Spleen (tissue), 11 donors: Measurements from ENCODE around the gene WDR18. TPM values are rescaled to one million over a fixed set of nuclear protein-coding genes. Genes with fewer than 3 reads are reported as not detected.
A peak's percentile ranks its signal among the peaks of the same experiment; 100 is the strongest.

ENCODE experiments used
- DNase-seq: peaks from one replicate; pipeline ENCODE4 v3.0.0-alpha.2; 2020
- H3K27ac ChIP-seq, 8 donors: fragments of 200-600 bp; sonication (generic) in 7 of 8; 1 replicate in 4 of 8; 2 replicates in 4 of 8; pipeline versions ENCODE4 v1.5.0 to v1.8.0; 2016 to 2021; ENCODE audit warnings: inconsistent platforms in 4 of 8, mild to moderate bottlenecking in 4 of 8, moderate library complexity in 1 of 8
- H3K27me3 ChIP-seq, 7 donors: fragments of 200-600 bp; sonication (generic) in 6 of 7; replicated peaks in 1 of 7; 1 replicate in 4 of 7; 2 replicates in 3 of 7; pipeline versions ENCODE4 v1.5.0 to v1.8.0; 2016 to 2021; ENCODE audit warnings: inconsistent platforms in 3 of 7, mild to moderate bottlenecking in 1 of 7
- H3K36me3 ChIP-seq, 6 donors: fragments of 200-600 bp; sonication (generic) in 5 of 6; 1 replicate in 4 of 6; 2 replicates in 2 of 6; pipeline versions ENCODE4 v1.5.0 to v1.8.0; 2016 to 2021; ENCODE audit warnings: inconsistent platforms in 2 of 6
- H3K4me1 ChIP-seq, 6 donors: fragments of 200-600 bp; sonication (generic) in 5 of 6; 1 replicate in 3 of 6; 2 replicates in 3 of 6; pipeline versions ENCODE4 v1.5.0 to v1.8.0; 2016 to 2021; ENCODE audit warnings: inconsistent platforms in 3 of 6
- H3K4me3 ChIP-seq, 8 donors: fragments of 200-600 bp; sonication (generic) in 7 of 8; 1 replicate in 4 of 8; 2 replicates in 4 of 8; pipeline versions ENCODE4 v1.5.0 to v1.8.0; 2016 to 2021; ENCODE audit warnings: inconsistent platforms in 4 of 8, mild to moderate bottlenecking in 4 of 8, moderate library complexity in 2 of 8
- H3K9me3 ChIP-seq, 8 donors: fragments of 200-600 bp; sonication (generic) in 7 of 8; 1 replicate in 4 of 8; 2 replicates in 4 of 8; pipeline versions ENCODE4 v1.5.0 to v1.8.0; 2016 to 2021; ENCODE audit warnings: inconsistent platforms in 4 of 8
- CTCF ChIP-seq, 11 experiments: fragments of 200-600 bp in 7 of 11; fragments of 450-650 bp in 4 of 11; sonication (generic) in 4 of 11; IDR thresholded peaks in 8 of 11; conservative IDR thresholded peaks in 3 of 11; 1 replicate in 7 of 11; 2 replicates in 4 of 11; pipeline versions ENCODE4 v1.4.0 to v1.8.0; 2016 to 2021; ENCODE audit warnings: antibody characterized with exemption in 11 of 11, inconsistent platforms in 4 of 11, mild to moderate bottlenecking in 1 of 11
- POLR2A ChIP-seq, 3 donors: fragments of 450-650 bp; IDR thresholded peaks; one replicate each; pipeline ENCODE4 v1.5.1; 2017; ENCODE audit warnings: antibody characterized with exemption in 3 of 3, mild to moderate bottlenecking in 1 of 3
- POLR2AphosphoS5 ChIP-seq, 3 donors: sonication (generic); formaldehyde crosslinking; IDR thresholded peaks; one replicate each; pipeline ENCODE4 v1.5.1; 2017; ENCODE audit warnings: antibody characterized with exemption in 3 of 3
- WGBS, 5 donors: extraction: QIAGEN DNeasy Blood & Tissue Kit in 3 of 5; methylation state at CpG; one replicate each; pipeline versions ENCODE4 v1.1.5 to v1.1.7; 2013 to 2018; 5-methylcytosine and 5-hydroxymethylcytosine counted together
- intact Hi-C: fragments of 100-400 bp; cut with DNase I; formaldehyde crosslinking; loops from one replicate; pipeline ENCODE4 v1.15.0; 2023; ENCODE audit warnings: low total_unique reads
- polyA plus RNA-seq, 3 donors: library from polyadenylated mRNA; stranded (reverse); fragments of 200-250 nt; gene quantifications; one replicate each; pipeline ENCODE4 v1.2.1, GENCODE V29; 2013
- total RNA-seq, 7 donors: library from RNA; depleted of rRNA in 3 of 7; stranded (reverse); fragments of >200 nt in 3 of 7; fragmentation: NEBNext Ultra II Directional in 4 of 7; extraction: Animal tissue kit (Norgen Biotek cat#: 25700) in 4 of 7; gene quantifications; one replicate each; pipeline versions ENCODE4 v1.1.0 to v1.2.1, GENCODE V29; 2016 to 2021
- donor health status: healthy with polysubstance abuse.
- donor health status: DM: no; HTN: no; CAD: no; lungs with moderate emphysema.
- donor health status: DM: no; HTN: no; CAD: no.
- donor health status: Bipolar disorder and iron deficiency.
- donor health status: healthy.
- donor health status: DM: no; HTN: no; CAD: no.
- donor health status: DM: yes; HTN: yes; CAD: no.

The WDR18 gene
- total and polyA plus RNA-seq, 10 donors = 17.8 to 96.0 (median 37.5) TPM

GRCh38 chr19:1017906-1018305 lies 33.8 kb downstream of the WDR18 start:
- intact Hi-C loops = no loop called here
- H3K27ac ChIP-seq = peak overlapping the region in 6 of 8 donors; percentile 64 to 98 (median 96)
- H3K36me3 ChIP-seq = peaks cover 0 to 55% (median 21%) of the 10 kb centered on the region in 6 donors
- DNase-seq = peak; percentile 81
- H3K4me1 ChIP-seq = peaks cover 58 to 94% (median 84%) of the 10 kb centered on the region in 6 donors
- peak overlapping the region in 2 of 8 donors; percentile 4 to 81 for H3K4me3 ChIP-seq
- H3K9me3 ChIP-seq = no peaks in the 10 kb centered on the region
- no peaks in the 10 kb centered on the region for H3K27me3 ChIP-seq
- TF ChIP-seq CTCF (IDR thresholded peaks at IDR 0.05 in 8 of 11, conservative IDR thresholded peaks at IDR 0.05 in 3 of 11) (no peak), POLR2A (IDR thresholded peaks at IDR 0.05) (no peak), POLR2AphosphoS5 (IDR thresholded peaks at IDR 0.05) (no peak)
- WGBS, 5 donors = 81 to 94% (median 89%) methylated on average over 3 to 9 of the region's 9 CpGs

GRCh38 chr19:1018393-1018792 lies 34.2 kb downstream of the WDR18 start:
- no peak for DNase-seq
- Histone ChIP-seq H3K27me3 (no peaks in the 10 kb centered on the region), H3K9me3 (no peaks in the 10 kb centered on the region), H3K4me1 (peaks cover 58 to 94% (median 84%) of the 10 kb centered on the region in 6 donors), H3K36me3 (peaks cover 0 to 50% (median 16%) of the 10 kb centered on the region in 6 donors), H3K4me3 (peak overlapping the region in 2 of 8 donors; percentile 8 to 81), H3K27ac (peak overlapping the region in 6 of 8 donors; percentile 64 to 98 (median 96))
- no peak for TF ChIP-seq POLR2A (IDR thresholded peaks at IDR 0.05)
- no peak for TF ChIP-seq POLR2AphosphoS5 (IDR thresholded peaks at IDR 0.05)
- no peak for TF ChIP-seq CTCF (IDR thresholded peaks at IDR 0.05 in 8 of 11, conservative IDR thresholded peaks at IDR 0.05 in 3 of 11)
- intact Hi-C loops = no loop called here
- 40 to 77% (median 60%) methylated on average over 2 to 5 of the region's 5 CpGs for WGBS, 5 donors

GRCh38 chr19:1018932-1019615 lies 34.9 kb downstream of the WDR18 start:
- Histone ChIP-seq H3K4me1 (peaks cover 58 to 92% (median 80%) of the 10 kb centered on the region in 6 donors), H3K4me3 (peak overlapping the region; percentile 61 to 91 (median 82)), H3K27me3 (no peaks in the 10 kb centered on the region), H3K36me3 (peaks cover 0 to 43% (median 9%) of the 10 kb centered on the region in 6 donors), H3K9me3 (no peaks in the 10 kb centered on the region), H3K27ac (peak overlapping the region in 6 of 8 donors; percentile 93 to 98 (median 96))
- intact Hi-C loops = no loop called here
- DNase-seq = peak; percentile 78
- WGBS, 5 donors = 56 to 75% (median 69%) methylated on average over 11 to 17 of the region's 17 CpGs
- TF ChIP-seq POLR2A (IDR thresholded peaks at IDR 0.05) = no peak
- TF ChIP-seq POLR2AphosphoS5 (IDR thresholded peaks at IDR 0.05) = peak in 1 of 3 donors; percentile 20

GRCh38 chr19:1019616-1019961 lies 35.4 kb downstream of the WDR18 start:
- DNase-seq = peak; percentile 86
- intact Hi-C loops = no loop called here
- 40 to 68% (median 65%) methylated on average over 1 to 18 of the region's 18 CpGs for WGBS, 5 donors

More at GRCh38 chr19:1019616-1019961, 35.4 kb downstream of the WDR18 start:
- peak overlapping the region in 6 of 8 donors; percentile 93 to 98 (median 96) for H3K27ac ChIP-seq
- H3K4me3 ChIP-seq = peak overlapping the region; percentile 61 to 91 (median 82)
- peaks cover 0 to 38% (median 5%) of the 10 kb centered on the region in 6 donors for H3K36me3 ChIP-seq
- H3K27me3 ChIP-seq = no peaks in the 10 kb centered on the region
- peaks cover 55 to 87% (median 75%) of the 10 kb centered on the region in 6 donors for H3K4me1 ChIP-seq
- TF ChIP-seq POLR2AphosphoS5 (IDR thresholded peaks at IDR 0.05) (peak in 1 of 3 donors; percentile 1), CTCF (IDR thresholded peaks at IDR 0.05 in 8 of 11, conservative IDR thresholded peaks at IDR 0.05 in 3 of 11) (no peak)
- H3K9me3 ChIP-seq = no peaks in the 10 kb centered on the region
